Measurements from ENCODE around the gene HTR2B. TPM values are rescaled to one million over a fixed set of nuclear protein-coding genes. Genes with fewer than 3 reads are reported as not detected.
"Not testable (repeated sequence)": the region's sequence is repeated elsewhere in the genome, so short reads cannot be mapped to it uniquely, and the experiment has no call there.

Gene HTR2B
- total and polyA plus RNA-seq, 10 donors: 0.14 to 1.3 (median 0.51) TPM; not detected in 1

GRCh38 chr2:231104115-231104713 is 20.6 kb downstream of the HTR2B start:
- TF ChIP-seq POLR2AphosphoS5 (IDR thresholded peaks at IDR 0.05): no peak
- TF ChIP-seq POLR2A (IDR thresholded peaks at IDR 0.05): no peak
- peak; percentile 60 to 81 (median 74) for TF ChIP-seq CTCF (IDR thresholded peaks at IDR 0.05 in 8 of 11, conservative IDR thresholded peaks at IDR 0.05 in 3 of 11)
- intact Hi-C loops (cut with DNase I; ENCODE audit: low total_unique reads): loop anchor here (10.0 kb wide), 1 partner anchor 91 kb away; the partner anchor contains the start of gene ARMC9
- Histone ChIP-seq H3K4me3 (no peak overlapping the region), H3K9me3 (peaks cover 9 to 21% (median 19%) of the 10 kb centered on the region in 8 donors), H3K36me3 (peaks cover 0 to 65% (median 27%) of the 10 kb centered on the region in 6 donors), H3K27ac (peak overlapping the region in 1 of 8 donors; percentile 12), H3K27me3 (replicated peaks in 1 of 7) (no peaks in the 10 kb centered on the region), H3K4me1 (peaks cover 0 to 15% (median 10%) of the 10 kb centered on the region in 6 donors)
- no peak for DNase-seq
- WGBS, 5 donors: 7 to 17% (median 8%) methylated on average over 3 of the region's 3 CpGs

GRCh38 chr2:231102772-231103171 is 22.1 kb downstream of the HTR2B start:
- H3K36me3 ChIP-seq: peaks cover under 1 to 65% (median 30%) of the 10 kb centered on the region in 6 donors
- peaks cover 12 to 35% (median 33%) of the 10 kb centered on the region in 8 donors for H3K9me3 ChIP-seq
- H3K4me3 ChIP-seq: no peak overlapping the region
- H3K27me3 ChIP-seq (replicated peaks in 1 of 7): no peaks in the 10 kb centered on the region
- TF ChIP-seq CTCF (IDR thresholded peaks at IDR 0.05 in 8 of 11, conservative IDR thresholded peaks at IDR 0.05 in 3 of 11) (no peak), POLR2AphosphoS5 (IDR thresholded peaks at IDR 0.05) (no peak), POLR2A (IDR thresholded peaks at IDR 0.05) (no peak)
- WGBS, 5 donors: 89 to 95% (median 93%) methylated on average over 2 of the region's 2 CpGs
- DNase-seq: no peak
- no peak overlapping the region for H3K27ac ChIP-seq
- H3K4me1 ChIP-seq: peaks cover 0 to 15% (median 10%) of the 10 kb centered on the region in 6 donors
- intact Hi-C loops (cut with DNase I; ENCODE audit: low total_unique reads): loop anchor here (10.0 kb wide), 1 partner anchor 92 kb away; the partner anchor contains the start of gene ARMC9

- Histone ChIP-seq H3K36me3 (peaks cover 3 to 74% (median 38%) of the 10 kb centered on the region in 6 donors), H3K4me1 (peaks cover 0 to 15% (median 10%) of the 10 kb centered on the region in 6 donors), H3K9me3 (peaks cover 12 to 40% (median 35%) of the 10 kb centered on the region in 8 donors), H3K27me3 (replicated peaks in 1 of 7) (no peaks in the 10 kb centered on the region), H3K4me3 (no peak overlapping the region), H3K27ac (no peak overlapping the region)
- TF ChIP-seq POLR2A (IDR thresholded peaks at IDR 0.05): no peak
- DNase-seq: no peak
- 93 to 98% (median 97%) methylated on average over 4 of the region's 4 CpGs for WGBS, 5 donors
- intact Hi-C loops (cut with DNase I; ENCODE audit: low total_unique reads): loop anchor here (10.0 kb wide), 1 partner anchor 94 kb away; the partner anchor contains the start of gene ARMC9
Observed at GRCh38 chr2:231100990-231101389, 23.9 kb downstream of the HTR2B start.

GRCh38 chr2:231100321-231100720 is 24.5 kb downstream of the HTR2B start:
- Histone ChIP-seq H3K9me3 (peaks cover 12 to 42% (median 35%) of the 10 kb centered on the region in 8 donors), H3K36me3 (peaks cover 3 to 81% (median 42%) of the 10 kb centered on the region in 6 donors), H3K4me1 (peaks cover 0 to 15% (median 10%) of the 10 kb centered on the region in 6 donors)
- DNase-seq; H3K27me3 ChIP-seq (replicated peaks in 1 of 7); H3K27ac ChIP-seq; H3K4me3 ChIP-seq: not testable (repeated sequence)
- WGBS, 5 donors: 94 to 100% (median 98%) methylated on average over 2 of the region's 2 CpGs
- intact Hi-C loops (cut with DNase I; ENCODE audit: low total_unique reads): loop anchor here (10.0 kb wide), 1 partner anchor 94 kb away; the partner anchor contains the start of gene ARMC9

GRCh38 chr2:231099918-231100317 is 24.9 kb downstream of the HTR2B start:
- no peak overlapping the region for H3K4me3 ChIP-seq
- no peaks in the 10 kb centered on the region for H3K27me3 ChIP-seq (replicated peaks in 1 of 7)
- DNase-seq: no peak
- intact Hi-C loops (cut with DNase I; ENCODE audit: low total_unique reads): loop anchor here (10.0 kb wide), 1 partner anchor 95 kb away; the partner anchor contains the start of gene ARMC9
- peaks cover 12 to 46% (median 35%) of the 10 kb centered on the region in 8 donors for H3K9me3 ChIP-seq
- peaks cover 3 to 85% (median 43%) of the 10 kb centered on the region in 6 donors for H3K36me3 ChIP-seq
- no peak overlapping the region for H3K27ac ChIP-seq
- peaks cover 0 to 15% (median 10%) of the 10 kb centered on the region in 6 donors for H3K4me1 ChIP-seq
- 97 to 99% (median 98%) methylated on average over 8 of the region's 8 CpGs for WGBS, 5 donors
- TF ChIP-seq POLR2A (IDR thresholded peaks at IDR 0.05) (no peak), CTCF (IDR thresholded peaks at IDR 0.05 in 8 of 11, conservative IDR thresholded peaks at IDR 0.05 in 3 of 11) (no peak), POLR2AphosphoS5 (IDR thresholded peaks at IDR 0.05) (no peak)

All from spleen (tissue), 11 donors.